M059J (cell line): Measurements from ENCODE around the gene NPY5R. TPM values are rescaled to one million over a fixed set of nuclear protein-coding genes. Genes with fewer than 3 reads are reported as not detected.

Experiments used
- DNase-seq: peaks from one replicate; pipeline ENCODE4 v3.0.0-alpha.2; 2012; ENCODE audit warnings: low read depth
- total RNA-seq: library from RNA; depleted of rRNA; stranded (reverse); fragments of >200 nt; shearing (Covaris generic); gene quantifications from 2 replicates; pipeline ENCODE4 v1.2.3, GENCODE V29; 2014; rRNA removed

The NPY5R gene
- not detected in 2 replicates for total RNA-seq

GRCh38 chr4:163343604-163344146, at the start of gene NPY5R:
TSS of gene NPY5R (plus strand) at chr4:163343892. CDS start at chr4:163350274, 6,382 bp downstream.
- no peak for DNase-seq

DNA sequence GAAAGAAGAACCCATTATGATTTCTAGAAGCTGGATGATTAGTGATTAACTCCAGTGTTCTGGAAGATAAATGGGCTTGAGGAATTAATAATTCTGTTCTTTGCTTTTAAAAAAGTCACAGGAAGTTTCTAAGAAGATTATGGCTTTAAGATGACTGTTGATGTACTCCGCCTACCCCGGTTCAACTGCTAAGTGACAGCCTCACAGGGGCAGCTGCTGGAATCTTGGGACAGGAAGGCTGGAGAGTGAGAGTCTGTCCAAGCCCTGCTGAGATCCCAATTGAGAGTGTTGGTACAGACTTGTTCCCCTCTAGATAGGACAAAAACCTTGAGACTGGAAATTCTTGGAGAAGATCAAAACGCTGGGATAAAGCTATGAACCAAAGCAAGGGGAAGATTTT, 48.6 kb upstream of the NPY5R start:
- DNase-seq, result no peak

GRCh38 chr4:163300445-163300844, 43.2 kb upstream of the NPY5R start:
- DNase-seq, result no peak

DNA sequence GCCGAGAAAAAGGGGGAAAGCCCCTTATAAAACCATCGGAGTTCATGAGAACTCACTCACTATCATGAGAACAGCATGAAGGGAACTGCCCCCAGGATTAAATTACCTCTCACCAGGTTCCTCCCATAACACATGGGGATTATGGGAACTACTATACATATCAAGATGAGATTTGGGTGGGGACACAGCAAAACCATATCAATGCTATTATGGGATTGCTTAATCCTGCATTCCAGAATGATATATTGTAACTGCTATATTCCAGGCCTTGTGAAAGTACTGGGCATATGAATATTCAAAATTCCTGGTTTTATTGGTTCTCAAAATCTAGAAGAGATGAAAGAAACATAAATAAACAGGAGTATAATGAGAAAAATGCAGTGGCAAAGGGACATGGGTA, 40.6 kb upstream of the NPY5R start:
- DNase-seq, result no peak

DNA sequence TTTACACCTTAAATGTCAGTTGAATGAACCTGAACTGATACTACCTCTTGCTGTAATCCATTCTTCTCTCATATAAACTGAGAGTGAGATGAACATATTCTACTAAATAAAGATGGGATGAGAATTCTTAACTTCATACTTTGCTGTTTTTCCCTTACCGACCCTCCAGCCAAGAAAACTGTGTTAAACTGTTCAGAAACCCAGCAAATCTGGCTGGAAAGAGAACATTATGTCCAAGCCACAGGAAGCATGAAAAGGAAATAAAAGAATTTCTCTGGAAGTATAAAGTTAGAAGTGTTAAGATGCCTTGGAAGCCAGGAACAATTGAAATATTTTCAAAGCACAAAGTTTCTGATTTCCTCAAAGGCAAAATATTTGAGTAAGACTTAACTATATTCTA, 34.2 kb upstream of the NPY5R start:
- DNase-seq, result no peak

DNA sequence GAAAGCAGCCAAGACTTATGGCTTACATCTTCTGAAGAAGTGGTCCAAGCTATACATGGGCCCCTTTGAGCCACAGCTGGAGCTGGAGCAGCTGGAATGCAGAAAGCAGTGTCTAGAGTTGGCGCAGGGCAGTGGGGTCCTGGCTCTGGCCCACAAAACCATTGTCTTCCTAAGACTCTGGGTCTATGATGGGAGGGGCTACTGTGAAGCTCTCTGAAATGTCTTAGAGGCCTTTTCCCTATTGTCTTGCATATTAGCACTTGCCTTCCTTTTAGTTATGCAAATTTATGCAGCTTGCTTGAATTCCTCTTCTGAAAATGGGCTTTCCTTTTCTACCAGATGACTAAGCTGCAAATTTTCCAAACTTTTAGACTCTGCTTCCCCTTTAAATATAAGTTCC, 26.6 kb upstream of the NPY5R start:
- DNase-seq, result no peak

- no peak for DNase-seq
Observed at GRCh38 chr4:163330916-163331628, 12.6 kb upstream of the NPY5R start.

DNA sequence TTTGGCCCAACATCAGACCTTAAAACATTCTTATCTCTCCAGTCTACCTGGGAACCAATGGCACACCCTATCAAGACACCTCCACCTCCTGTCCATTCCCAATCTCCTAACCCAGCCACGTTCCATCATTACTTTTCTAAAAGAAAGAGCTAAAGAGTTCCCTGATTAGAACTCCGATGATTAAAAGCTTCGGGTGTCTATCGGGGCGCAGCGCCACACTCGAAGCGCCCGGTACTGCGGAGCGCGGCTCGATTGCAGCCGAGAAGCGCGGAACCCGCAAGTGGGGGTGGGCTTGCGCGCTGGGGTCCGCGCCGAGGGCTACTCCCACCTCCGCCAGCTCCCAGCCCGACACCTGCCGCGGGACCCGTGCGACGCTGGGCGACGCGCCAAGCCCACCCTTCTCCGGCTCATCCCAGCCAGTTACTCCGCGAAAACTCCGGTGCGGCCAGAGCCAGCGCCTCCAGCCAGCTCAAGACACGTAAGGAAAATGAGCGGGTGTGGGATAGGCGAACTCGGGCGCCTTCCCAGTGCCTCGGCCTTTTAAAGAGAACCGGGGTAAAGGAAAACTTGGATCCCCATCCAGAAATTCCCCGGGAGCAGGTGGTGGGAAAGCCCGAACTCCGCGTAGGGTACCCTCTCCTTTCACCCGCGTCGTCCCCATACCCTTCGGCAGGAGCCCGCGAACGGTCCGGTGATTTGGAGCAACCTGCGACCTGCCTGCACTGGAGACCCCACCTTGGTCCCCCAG, 11.9 kb upstream of the NPY5R start:
- no peak for DNase-seq

DNA sequence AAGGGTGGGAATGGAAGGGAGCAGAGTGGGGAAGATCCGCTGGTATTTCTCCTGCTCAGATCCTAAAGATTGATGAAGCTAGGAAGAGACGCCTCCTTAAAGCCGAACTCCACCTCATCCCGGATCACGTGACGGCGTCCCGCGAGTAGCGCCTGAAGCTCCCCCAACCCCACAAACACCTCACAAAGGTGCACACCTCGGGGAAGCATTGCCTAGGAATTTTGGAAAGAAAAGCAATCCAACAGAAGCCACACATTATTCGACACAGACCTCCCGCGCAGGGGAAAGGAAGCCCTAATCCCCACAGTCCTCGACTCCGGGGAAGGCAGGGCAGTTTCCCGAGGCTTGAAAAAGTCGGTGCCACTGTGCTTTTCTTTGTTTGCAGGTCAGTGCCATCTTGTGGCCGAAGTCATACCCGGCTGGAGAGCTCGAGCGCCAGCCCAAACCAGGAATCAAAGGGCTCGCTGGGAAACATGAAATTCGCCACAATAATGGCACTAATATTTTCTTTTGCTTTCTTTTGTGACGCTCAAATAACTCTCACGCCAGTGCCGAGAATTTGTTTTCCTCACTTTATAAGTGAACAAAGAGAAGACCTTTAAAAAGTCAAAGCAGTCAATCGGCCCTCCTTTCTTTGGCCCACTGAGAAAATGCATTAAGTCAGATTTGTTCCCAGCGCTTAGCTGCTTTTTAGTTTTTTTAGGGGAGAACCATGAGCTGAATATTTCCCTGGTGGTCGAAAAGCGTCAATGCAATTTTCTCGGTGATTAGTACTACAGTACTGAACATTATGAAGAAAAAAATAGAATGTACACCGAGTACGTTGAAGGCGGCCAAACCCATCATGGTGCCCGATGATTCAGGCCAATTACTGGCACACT, 10.9 kb upstream of the NPY5R start, which contains the start of gene NPY1R:
NPY1R (minus strand) TSS at position 71 of the 881 bp plus-strand sequence. CDS start 6,042 bp downstream, outside the sequence.
- DNase-seq, result peak; percentile 50

GRCh38 chr4:163335384-163335783, 8.3 kb upstream of the NPY5R start:
- no peak for DNase-seq

DNA sequence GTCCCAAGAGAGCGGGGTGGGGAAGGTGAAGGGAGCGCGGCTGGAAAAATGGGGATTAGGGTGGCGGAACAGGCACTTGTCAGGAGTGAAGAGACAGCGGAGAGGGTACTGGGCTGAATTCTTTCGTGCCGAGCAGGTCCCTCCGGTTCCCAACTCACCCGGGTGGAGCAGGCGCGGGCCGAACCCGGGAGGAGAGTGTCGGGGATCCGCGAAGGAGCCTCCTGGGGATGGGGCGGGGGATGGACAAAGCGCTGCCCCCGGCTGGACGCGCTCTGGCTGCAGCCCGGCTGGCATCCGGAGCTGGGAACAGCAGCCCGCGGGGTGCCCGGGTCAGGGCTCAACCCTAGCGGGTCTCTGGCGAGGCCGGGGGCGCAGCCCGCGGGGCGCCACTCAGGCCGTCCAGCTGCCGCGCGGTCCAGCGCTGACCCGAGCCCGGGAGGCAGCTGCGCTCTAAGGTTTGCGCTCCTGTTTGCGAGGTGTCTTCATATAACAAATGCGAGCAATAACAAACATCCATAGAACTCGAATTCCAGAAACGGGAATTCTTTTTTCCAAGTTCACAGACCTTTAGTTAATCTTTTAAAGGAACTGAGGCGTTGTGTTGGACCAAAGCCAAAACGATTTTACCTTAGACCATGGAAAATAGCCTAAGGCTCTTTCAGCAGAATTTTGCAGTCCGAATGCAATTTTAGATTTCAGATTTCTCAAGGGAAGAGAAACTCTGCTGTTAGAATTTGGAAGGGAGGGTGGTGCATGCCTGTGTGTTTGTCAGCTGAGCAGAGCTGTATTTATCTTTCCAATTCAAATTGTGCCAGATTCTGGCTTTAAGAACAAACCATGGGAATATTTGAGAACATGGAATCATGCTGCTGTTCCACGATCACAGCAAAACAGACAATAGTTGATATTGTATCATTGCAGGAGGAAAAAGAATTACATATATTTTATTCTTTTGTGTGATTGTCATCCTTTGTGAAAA, 744 bp downstream of the NPY5R start:
- DNase-seq, result peak; percentile 1

DNA sequence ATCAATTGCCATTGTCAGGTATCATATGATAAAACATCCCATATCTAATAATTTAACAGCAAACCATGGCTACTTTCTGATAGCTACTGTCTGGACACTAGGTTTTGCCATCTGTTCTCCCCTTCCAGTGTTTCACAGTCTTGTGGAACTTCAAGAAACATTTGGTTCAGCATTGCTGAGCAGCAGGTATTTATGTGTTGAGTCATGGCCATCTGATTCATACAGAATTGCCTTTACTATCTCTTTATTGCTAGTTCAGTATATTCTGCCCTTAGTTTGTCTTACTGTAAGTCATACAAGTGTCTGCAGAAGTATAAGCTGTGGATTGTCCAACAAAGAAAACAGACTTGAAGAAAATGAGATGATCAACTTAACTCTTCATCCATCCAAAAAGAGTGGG, 7.0 kb downstream of the NPY5R start:
- peak; percentile 18 for DNase-seq

DNA sequence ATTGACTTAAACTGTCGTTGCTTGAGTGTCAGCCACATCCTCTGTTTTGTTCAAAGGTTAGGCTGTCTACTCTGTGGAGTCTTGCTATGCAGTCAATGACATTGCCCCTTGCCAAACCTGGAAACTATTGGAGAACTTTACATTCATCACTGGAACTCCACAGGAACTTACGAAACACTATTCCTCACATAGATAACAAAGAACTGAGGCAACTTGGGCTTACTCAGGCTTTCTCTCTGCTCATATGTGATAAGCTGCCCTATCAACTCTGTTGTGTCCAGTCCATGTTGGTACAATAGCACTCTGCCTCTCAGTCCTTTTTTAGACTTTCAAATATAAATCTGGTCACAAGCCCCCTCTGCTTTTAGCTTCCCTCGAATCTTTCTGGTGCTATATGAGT, 9.4 kb downstream of the NPY5R start:
- DNase-seq, result no peak

- DNase-seq, result no peak
Observed at GRCh38 chr4:163356104-163356503, 12.4 kb downstream of the NPY5R start.

- DNase-seq, result no peak
Observed at GRCh38 chr4:163367651-163368050, 24.0 kb downstream of the NPY5R start.

DNA sequence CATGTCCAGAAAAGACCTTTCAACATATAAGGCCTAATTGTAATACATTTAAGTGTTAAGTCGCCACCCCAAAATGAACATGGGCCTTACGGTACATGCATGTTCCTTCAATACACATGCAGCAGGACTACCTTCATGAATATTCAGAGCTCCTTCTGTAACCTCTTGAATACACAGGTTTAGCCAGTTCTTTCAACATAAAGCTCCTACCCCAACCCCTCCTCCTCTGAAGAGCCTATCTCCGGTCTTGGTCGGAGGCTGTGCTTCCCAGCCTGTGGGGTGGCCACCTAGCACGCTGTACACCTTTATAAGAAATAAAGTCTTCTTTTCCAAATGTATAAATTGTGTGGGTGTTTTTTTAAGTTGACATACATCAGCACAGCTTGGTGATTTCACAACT, 28.3 kb downstream of the NPY5R start:
- no peak for DNase-seq

DNA sequence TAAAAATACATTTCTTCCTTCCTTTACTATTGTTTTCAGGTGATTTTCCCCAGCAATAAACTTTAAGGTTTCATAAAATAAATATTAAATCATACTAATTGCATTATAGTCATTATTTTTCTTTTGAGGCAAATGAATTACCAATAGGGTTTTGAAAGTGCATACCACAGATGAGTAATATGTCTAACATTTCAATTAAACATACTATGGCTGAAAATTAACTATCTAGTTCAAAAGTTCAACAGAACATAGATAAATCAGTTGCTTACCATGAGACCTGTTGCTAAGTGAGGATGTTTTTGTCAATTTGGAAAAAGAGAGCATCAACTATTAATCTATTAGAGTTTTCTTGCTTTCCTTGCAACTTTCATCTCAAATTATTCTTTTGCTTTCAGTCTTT, 35.0 kb downstream of the NPY5R start:
- no peak for DNase-seq

- DNase-seq, result no peak
Observed at GRCh38 chr4:163380703-163381102, 37.0 kb downstream of the NPY5R start.

- no peak for DNase-seq
Observed at GRCh38 chr4:163382178-163382869, 38.6 kb downstream of the NPY5R start.

DNA sequence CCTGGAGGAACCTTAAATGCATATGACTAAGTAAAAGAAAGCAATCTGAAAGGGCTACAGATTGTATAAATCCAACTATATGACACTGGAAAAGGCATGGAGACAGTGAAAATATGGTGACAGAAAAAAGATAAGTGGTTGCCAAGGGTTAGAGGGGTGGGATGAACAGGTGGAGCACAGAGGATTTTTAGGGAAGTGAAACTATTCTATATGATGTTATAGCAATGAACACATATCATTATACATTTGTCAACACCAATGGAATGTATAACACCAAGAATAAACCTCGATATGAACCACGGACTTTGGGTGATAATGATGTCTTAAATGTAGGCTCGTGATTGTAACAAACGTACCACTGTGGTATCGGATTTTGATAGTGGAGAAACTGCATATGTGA, 40.7 kb downstream of the NPY5R start:
- DNase-seq, result no peak
